PC-9 (cell line): ENCODE measurements around the gene DLG2. TPM values are rescaled to one million over a fixed set of nuclear protein-coding genes. Genes with fewer than 3 reads are reported as not detected.

ENCODE experiments used
- BruUV-seq: library from RNA; stranded (reverse); fragments of 400-500 nt; replicated peaks from 2 replicates; lab custom pipeline; 2021; lab: Mats Ljungman, UMichigan
- CTCF ChIA-PET: fragments of 300-600 bp; sonication (Branson Sonifier 250); formaldehyde crosslinking; loops from one replicate; lab custom pipeline; 2022; ENCODE audit warnings: antibody characterized with exemption; lab: Charles Lee
- POLR2A ChIA-PET: fragments of 300-600 bp; sonication (Branson Sonifier 250); formaldehyde crosslinking; loops from one replicate; lab custom pipeline; 2022; ENCODE audit warnings: antibody characterized with exemption; ENCODE audit not compliant: unreplicated experiment; lab: Charles Lee
- DNase-seq, 2 experiments: peaks; one replicate each; pipeline versions ENCODE4 v3.0.0 to v3.0.0-alpha.2; 2015 to 2022; ENCODE audit warnings: mixed read lengths in 1 of 2
- H2AFZ ChIP-seq: fragments of 200-600 bp; sonication (generic); 2 replicates; pipeline ENCODE4 v1.8.1; 2017; ENCODE audit warnings: antibody characterized with exemption
- H3F3A ChIP-seq: fragments of 200-600 bp; sonication (generic); 2 replicates; pipeline ENCODE4 v1.8.1; 2017; ENCODE audit warnings: antibody characterized with exemption, mild to moderate bottlenecking, low read depth; ENCODE audit not compliant: insufficient read depth
- H3K27ac ChIP-seq: fragments of 200-600 bp; sonication (generic); 2 replicates; pipeline ENCODE4 v1.6.1; 2016; ENCODE audit warnings: mixed run types
- H3K27me3 ChIP-seq: fragments of 200-600 bp; sonication (generic); 2 replicates; pipeline ENCODE4 v1.6.1; 2016; ENCODE audit warnings: low read depth, mixed run types; ENCODE audit not compliant: insufficient read depth
- H3K36me3 ChIP-seq: fragments of 200-600 bp; sonication (generic); 2 replicates; pipeline ENCODE4 v1.6.1; 2016; ENCODE audit warnings: low read depth, mixed run types
- H3K4me1 ChIP-seq: fragments of 200-600 bp; sonication (generic); replicated peaks from 2 replicates; pipeline ENCODE4 v1.6.1; 2016; ENCODE audit warnings: mixed run types; ENCODE audit not compliant: insufficient read depth
- H3K4me2 ChIP-seq: fragments of 200-600 bp; sonication (generic); 2 replicates; pipeline ENCODE4 v1.6.1; 2017; ENCODE audit warnings: mixed run types
- H3K4me3 ChIP-seq: fragments of 200-600 bp; sonication (generic); 2 replicates; pipeline ENCODE4 v1.6.1; 2016; ENCODE audit warnings: mixed run types
- H3K79me2 ChIP-seq: fragments of 200-600 bp; sonication (generic); 2 replicates; pipeline ENCODE4 v1.6.1; 2017; ENCODE audit warnings: low read depth, mixed run types
- H3K9me2 ChIP-seq: fragments of 200-600 bp; sonication (generic); 2 replicates; pipeline ENCODE4 v1.8.1; 2017; ENCODE audit warnings: mild to moderate bottlenecking; ENCODE audit not compliant: insufficient read depth
- H3K9me3 ChIP-seq: fragments of 200-600 bp; sonication (generic); 2 replicates; pipeline ENCODE4 v1.8.1; 2016; ENCODE audit warnings: low read depth; ENCODE audit not compliant: insufficient read depth
- H4K20me1 ChIP-seq: fragments of 200-600 bp; sonication (generic); 2 replicates; pipeline ENCODE4 v1.8.1; 2017; ENCODE audit not compliant: insufficient read depth
- EZH2 ChIP-seq: fragments of 200-600 bp; sonication (generic); IDR thresholded peaks from 2 replicates; pipeline ENCODE4 v1.8.0; 2017; ENCODE audit warnings: antibody characterized with exemption, low read depth
- intact Hi-C: fragments of 100-400 bp; cut with micrococcal nuclease; formaldehyde crosslinking; loops from one replicate; pipeline ENCODE4 v1.10.0; 2022; ENCODE audit not compliant: unreplicated experiment
- total RNA-seq: library from RNA; stranded (reverse); gene quantifications from 2 replicates; pipeline ENCODE4 v1.2.3, GENCODE V29; 2021
- TF ChIP-seq, protein P1 (sequence below): fragments of 200-600 bp; sonication (generic); conservative IDR thresholded peaks from 2 replicates; pipeline ENCODE4 v1.6.1; 2017; ENCODE audit warnings: mixed run types, antibody characterized with exemption, mild to moderate bottlenecking, moderate library complexity

The DLG2 gene
- total RNA-seq, 1 experiment from 2014 or later: 6.4 TPM

DNA sequence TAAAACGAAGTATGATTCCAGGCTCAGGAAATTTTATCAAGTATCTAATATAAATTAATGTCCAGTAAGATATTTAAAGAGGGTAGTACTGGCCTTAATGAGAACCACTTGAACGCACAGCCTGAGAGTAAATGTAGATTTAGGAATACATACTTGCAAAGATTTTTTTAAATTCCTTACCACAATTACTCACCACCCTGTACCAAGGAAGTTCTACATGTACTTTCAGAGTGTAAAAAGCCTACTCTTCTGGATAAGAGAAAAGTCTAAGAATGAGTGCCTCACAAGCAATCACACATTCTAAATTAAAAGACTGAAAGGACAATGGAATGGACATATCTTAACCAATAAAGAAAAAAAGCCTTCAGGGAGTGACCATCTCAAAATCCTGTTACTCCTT is 697.4 kb downstream of the DLG2 start:
- Histone ChIP-seq H3K36me3 (no peaks in the 10 kb centered on the region), H2AFZ (no peak overlapping the region), H3K4me1 (no peaks in the 10 kb centered on the region), H3K27me3 (no peaks in the 10 kb centered on the region), H4K20me1 (no peaks in the 10 kb centered on the region), H3K4me3 (no peak overlapping the region), H3K27ac (no peak overlapping the region), H3K79me2 (no peaks in the 10 kb centered on the region), H3K9me2 (no peaks in the 10 kb centered on the region), H3F3A (no peaks in the 10 kb centered on the region), H3K9me3 (no peaks in the 10 kb centered on the region; the same call in 1 of the 2 replicates), H3K4me2 (no peak overlapping the region)
- ChIA-PET POLR2A (no interaction called here), CTCF (no interaction called here)
- DNase-seq: no peak
- intact Hi-C loops: no loop called here
- BruUV-seq: no TSS peak
- TF ChIP-seq, protein P1, sequence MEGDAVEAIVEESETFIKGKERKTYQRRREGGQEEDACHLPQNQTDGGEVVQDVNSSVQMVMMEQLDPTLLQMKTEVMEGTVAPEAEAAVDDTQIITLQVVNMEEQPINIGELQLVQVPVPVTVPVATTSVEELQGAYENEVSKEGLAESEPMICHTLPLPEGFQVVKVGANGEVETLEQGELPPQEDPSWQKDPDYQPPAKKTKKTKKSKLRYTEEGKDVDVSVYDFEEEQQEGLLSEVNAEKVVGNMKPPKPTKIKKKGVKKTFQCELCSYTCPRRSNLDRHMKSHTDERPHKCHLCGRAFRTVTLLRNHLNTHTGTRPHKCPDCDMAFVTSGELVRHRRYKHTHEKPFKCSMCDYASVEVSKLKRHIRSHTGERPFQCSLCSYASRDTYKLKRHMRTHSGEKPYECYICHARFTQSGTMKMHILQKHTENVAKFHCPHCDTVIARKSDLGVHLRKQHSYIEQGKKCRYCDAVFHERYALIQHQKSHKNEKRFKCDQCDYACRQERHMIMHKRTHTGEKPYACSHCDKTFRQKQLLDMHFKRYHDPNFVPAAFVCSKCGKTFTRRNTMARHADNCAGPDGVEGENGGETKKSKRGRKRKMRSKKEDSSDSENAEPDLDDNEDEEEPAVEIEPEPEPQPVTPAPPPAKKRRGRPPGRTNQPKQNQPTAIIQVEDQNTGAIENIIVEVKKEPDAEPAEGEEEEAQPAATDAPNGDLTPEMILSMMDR: no peak
- TF ChIP-seq EZH2: no peak

DNA sequence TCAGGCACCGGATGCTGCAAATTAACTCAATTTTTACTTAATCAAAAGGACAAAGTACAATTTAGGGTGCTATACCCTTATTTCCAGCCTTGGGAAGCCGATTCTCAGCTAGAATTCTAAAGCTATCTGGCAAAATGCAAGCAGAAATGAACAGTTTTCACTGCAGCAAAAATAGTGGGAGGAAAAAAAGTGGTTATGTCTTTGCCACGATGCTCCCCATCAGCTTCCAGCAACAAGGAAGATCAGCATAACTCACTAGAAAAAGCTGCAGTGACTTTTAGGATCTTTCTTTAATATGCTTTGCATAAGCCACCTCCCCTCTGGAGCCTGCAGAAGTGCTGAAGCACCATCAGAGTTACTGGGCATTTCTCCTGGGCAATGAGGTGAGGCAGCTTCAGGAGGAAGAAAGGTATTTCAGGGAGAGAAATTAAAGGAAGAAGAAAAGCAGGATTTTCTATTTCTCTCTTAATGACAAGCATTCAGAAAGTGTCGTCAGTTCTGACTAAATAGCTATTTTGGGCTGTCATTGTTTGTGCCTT is 702.9 kb downstream of the DLG2 start:
- TF ChIP-seq, protein P1: no peak
- no peak for TF ChIP-seq EZH2
- Histone ChIP-seq H3K27me3 (no peaks in the 10 kb centered on the region), H3K4me2 (no peak overlapping the region), H3K27ac (no peak overlapping the region), H3F3A (no peaks in the 10 kb centered on the region), H4K20me1 (no peaks in the 10 kb centered on the region), H3K36me3 (no peaks in the 10 kb centered on the region), H3K79me2 (no peaks in the 10 kb centered on the region), H3K9me3 (no peaks in the 10 kb centered on the region), H2AFZ (no peak overlapping the region), H3K4me1 (no peaks in the 10 kb centered on the region), H3K9me2 (no peaks in the 10 kb centered on the region), H3K4me3 (no peak overlapping the region)
- intact Hi-C loops: no loop called here
- POLR2A ChIA-PET: interaction anchor here (0.5 kb wide), 1 partner anchor 1291 kb away, joined by 3 read pairs; no protein-coding TSS in a partner anchor
- no peak for DNase-seq
- CTCF ChIA-PET: no interaction called here
- BruUV-seq: no TSS peak

DNA sequence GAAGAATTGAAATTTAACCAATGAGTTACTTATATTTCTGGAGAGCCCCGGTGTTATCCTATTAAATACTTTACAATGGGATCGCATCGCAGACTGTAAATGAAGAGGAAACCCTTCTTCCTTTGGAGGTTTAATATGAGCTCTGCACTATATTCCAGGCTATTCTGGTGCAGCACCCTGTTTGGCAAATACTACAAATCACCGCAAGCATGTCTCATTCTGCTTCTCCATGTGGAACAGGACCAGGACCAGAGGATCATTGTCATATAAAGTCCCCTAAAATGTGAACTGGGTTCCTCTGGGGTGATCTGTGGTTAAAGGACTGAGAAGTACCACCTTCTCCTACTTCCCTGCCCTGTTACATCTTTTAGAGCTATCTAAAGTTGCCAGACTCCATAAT is 703.7 kb downstream of the DLG2 start:
- CTCF ChIA-PET: no interaction called here
- Histone ChIP-seq H3K9me3 (no peaks in the 10 kb centered on the region), H3K36me3 (no peaks in the 10 kb centered on the region), H2AFZ (no peak overlapping the region), H3K4me2 (no peak overlapping the region), H3K4me1 (no peaks in the 10 kb centered on the region), H3K79me2 (no peaks in the 10 kb centered on the region), H3K9me2 (no peaks in the 10 kb centered on the region), H3K4me3 (no peak overlapping the region), H3K27me3 (no peaks in the 10 kb centered on the region), H3F3A (no peaks in the 10 kb centered on the region), H4K20me1 (no peaks in the 10 kb centered on the region), H3K27ac (no peak overlapping the region)
- DNase-seq: no peak
- BruUV-seq: no TSS peak
- POLR2A ChIA-PET: no interaction called here
- intact Hi-C loops: no loop called here
- TF ChIP-seq, protein P1: no peak
- no peak for TF ChIP-seq EZH2
